ENCODE measurements around the gene NINJ2. TPM values are rescaled to one million over a fixed set of nuclear protein-coding genes. Genes with fewer than 3 reads are reported as not detected.

Gene NINJ2
- total and polyA plus RNA-seq, 9 donors, result 0.48 to 3.4 (median 1.4) TPM; not detected in 2

DNA sequence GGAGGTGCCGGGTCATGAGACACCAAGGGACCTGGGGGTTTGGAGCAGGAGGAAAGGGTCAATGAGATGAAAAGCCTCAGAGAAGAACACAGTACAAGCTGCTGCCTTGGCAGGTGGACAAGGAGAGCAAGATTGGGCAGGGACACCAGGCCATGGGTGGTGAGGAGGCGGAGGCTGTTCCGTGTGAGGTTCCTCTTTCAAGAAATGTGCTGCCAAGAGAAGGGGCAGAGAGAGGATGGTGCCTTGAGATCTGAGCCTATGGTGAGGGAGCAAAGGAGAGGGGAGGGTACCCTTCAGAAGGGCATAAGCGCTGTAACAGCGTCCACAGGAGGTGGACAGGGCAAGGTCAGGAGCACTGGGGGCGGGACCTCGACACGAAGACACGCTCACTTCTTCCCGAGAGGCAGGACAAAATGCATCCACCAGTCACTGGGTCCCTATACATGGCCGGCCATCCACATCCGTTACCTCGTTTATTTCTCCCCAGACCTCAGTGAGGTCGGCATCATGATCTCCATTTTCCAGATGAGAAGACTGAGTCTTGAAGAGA, 103.3 kb downstream of the NINJ2 start:
- H3K4me1 ChIP-seq (ENCODE audit: insufficient read depth), result no peaks in the 10 kb centered on the region
- intact Hi-C loops (cut with DNase I), result loop anchor here in 1 of 4 donors (10.0 kb wide), 1 partner anchor 535 kb away; no protein-coding TSS in a partner anchor
- no peak overlapping the region for H3K4me3 ChIP-seq

DNA sequence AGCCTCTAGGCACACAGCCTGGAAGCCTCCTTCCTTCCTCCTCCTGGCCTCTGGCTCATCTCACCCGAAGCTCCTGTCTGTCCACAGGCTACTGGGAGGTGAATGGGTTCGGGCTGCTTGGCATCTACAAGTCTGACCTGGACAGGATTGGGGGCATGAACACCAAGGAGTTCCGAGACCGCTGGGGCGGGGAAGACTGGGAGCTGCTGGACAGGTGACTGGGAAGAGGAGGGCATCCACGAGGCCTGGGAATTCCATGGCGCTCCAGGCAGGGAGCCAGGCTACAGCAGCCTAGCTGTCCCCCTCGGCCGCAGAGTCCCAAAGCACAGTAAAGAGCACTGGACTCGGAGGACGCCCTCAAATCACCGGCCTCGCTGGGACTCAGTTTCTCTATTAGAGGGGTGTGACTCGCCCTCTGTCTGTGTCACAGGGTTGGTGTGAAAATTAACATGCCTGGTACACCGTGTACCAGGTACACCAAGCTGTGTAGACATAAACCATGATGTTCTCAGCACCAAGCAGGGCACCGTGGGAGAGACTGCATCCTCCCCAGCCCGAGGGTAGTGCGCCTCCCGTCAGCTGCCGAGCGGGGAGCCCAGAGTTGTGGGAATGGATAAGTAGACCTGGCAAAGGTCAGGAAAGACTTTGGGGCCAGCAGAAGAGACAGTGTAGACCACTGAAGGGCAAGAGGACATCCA, 103.9 kb downstream of the NINJ2 start:
- no peak overlapping the region for H3K4me3 ChIP-seq
- intact Hi-C loops (cut with DNase I), result no loop called here
- H3K27me3 ChIP-seq, result no peaks in the 10 kb centered on the region
- no peaks in the 10 kb centered on the region for H3K4me1 ChIP-seq (ENCODE audit: insufficient read depth)
- no peaks in the 10 kb centered on the region for H3K9me3 ChIP-seq
- H3K36me3 ChIP-seq, result no peaks in the 10 kb centered on the region
- no peak for DNase-seq
- no peak overlapping the region for H3K27ac ChIP-seq
- 82 to 83% (median 82%) methylated on average over 19 to 21 of the region's 21 CpGs for WGBS, 3 donors
- no peak for TF ChIP-seq POLR2A (IDR thresholded peaks at IDR 0.05)
- TF ChIP-seq, protein P1, sequence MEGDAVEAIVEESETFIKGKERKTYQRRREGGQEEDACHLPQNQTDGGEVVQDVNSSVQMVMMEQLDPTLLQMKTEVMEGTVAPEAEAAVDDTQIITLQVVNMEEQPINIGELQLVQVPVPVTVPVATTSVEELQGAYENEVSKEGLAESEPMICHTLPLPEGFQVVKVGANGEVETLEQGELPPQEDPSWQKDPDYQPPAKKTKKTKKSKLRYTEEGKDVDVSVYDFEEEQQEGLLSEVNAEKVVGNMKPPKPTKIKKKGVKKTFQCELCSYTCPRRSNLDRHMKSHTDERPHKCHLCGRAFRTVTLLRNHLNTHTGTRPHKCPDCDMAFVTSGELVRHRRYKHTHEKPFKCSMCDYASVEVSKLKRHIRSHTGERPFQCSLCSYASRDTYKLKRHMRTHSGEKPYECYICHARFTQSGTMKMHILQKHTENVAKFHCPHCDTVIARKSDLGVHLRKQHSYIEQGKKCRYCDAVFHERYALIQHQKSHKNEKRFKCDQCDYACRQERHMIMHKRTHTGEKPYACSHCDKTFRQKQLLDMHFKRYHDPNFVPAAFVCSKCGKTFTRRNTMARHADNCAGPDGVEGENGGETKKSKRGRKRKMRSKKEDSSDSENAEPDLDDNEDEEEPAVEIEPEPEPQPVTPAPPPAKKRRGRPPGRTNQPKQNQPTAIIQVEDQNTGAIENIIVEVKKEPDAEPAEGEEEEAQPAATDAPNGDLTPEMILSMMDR (IDR thresholded peaks at IDR 0.05), result no peak
- TF ChIP-seq EP300 (IDR thresholded peaks at IDR 0.05), result no peak

More for the DNA sequence above, 103.3 kb downstream of the NINJ2 start:
- Histone ChIP-seq H3K27me3 (no peaks in the 10 kb centered on the region), H3K36me3 (no peaks in the 10 kb centered on the region), H3K27ac (no peak overlapping the region), H3K9me3 (no peaks in the 10 kb centered on the region)
- DNase-seq, result no peak
- 81 to 83% (median 83%) methylated on average over 14 of the region's 14 CpGs for WGBS, 3 donors
- TF ChIP-seq, protein P1 (IDR thresholded peaks at IDR 0.05), result no peak
- TF ChIP-seq EP300 (IDR thresholded peaks at IDR 0.05) (no peak), POLR2A (IDR thresholded peaks at IDR 0.05) (no peak)

DNA sequence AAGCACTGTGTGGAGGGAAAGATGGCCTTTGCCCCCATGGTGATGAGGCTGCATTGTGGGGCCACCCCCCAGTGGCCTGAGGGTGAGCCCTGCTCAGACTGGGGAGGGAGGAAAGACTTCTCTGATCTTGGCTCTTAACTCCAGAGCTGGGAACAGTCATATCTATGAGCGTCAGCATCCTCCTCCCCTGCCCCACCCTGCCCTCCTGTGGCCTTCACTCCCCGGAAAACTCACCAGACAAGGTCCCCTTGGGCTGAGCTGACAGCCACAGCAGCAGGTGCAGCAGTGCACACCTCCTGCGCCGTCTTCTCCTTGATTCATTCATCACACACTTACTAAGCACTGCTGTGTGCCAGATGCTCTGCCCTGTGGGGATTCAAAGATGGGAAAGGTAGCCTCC, 104.7 kb downstream of the NINJ2 start:
- no peak for DNase-seq
- no peaks in the 10 kb centered on the region for H3K36me3 ChIP-seq
- no peaks in the 10 kb centered on the region for H3K4me1 ChIP-seq (ENCODE audit: insufficient read depth)
- H3K4me3 ChIP-seq, result no peak overlapping the region
- WGBS, 3 donors, result 56 to 62% (median 56%) methylated on average over 4 of the region's 4 CpGs
- H3K27me3 ChIP-seq, result no peaks in the 10 kb centered on the region
- intact Hi-C loops (cut with DNase I), result no loop called here
- H3K27ac ChIP-seq, result no peak overlapping the region
- H3K9me3 ChIP-seq, result no peaks in the 10 kb centered on the region
- no peak for TF ChIP-seq EP300 (IDR thresholded peaks at IDR 0.05)
- TF ChIP-seq, protein P1 (IDR thresholded peaks at IDR 0.05), result no peak
- no peak for TF ChIP-seq POLR2A (IDR thresholded peaks at IDR 0.05)

DNA sequence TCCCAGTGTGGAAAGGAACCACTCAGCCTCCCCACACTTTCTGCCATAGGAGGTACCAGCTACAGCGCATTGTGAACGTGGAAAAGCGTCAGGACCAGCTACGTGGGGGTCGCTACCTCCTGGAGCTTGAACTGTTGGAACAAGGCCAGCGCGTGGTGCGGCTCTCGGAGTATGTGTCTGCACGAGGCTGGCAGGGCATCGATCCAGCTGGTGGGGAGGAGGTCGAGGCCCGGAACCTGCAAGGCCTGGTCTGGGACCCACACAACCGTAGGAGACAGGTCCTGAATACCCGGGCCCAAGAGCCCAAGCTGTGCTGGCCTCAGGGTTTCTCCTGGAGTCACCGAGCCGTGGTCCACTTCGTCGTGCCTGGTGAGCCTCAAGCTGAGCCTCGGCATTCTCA, 106.7 kb downstream of the NINJ2 start:
- WGBS, 3 donors, result 83 to 89% (median 84%) methylated on average over 20 of the region's 20 CpGs

More for the DNA sequence above, 106.7 kb downstream of the NINJ2 start:
- no peak for DNase-seq
- Histone ChIP-seq H3K4me3 (no peak overlapping the region), H3K27ac (no peak overlapping the region), H3K9me3 (no peaks in the 10 kb centered on the region), H3K27me3 (no peaks in the 10 kb centered on the region), H3K36me3 (no peaks in the 10 kb centered on the region), H3K4me1 (ENCODE audit: insufficient read depth) (no peaks in the 10 kb centered on the region)
- intact Hi-C loops (cut with DNase I), result no loop called here
- TF ChIP-seq, protein P1 (IDR thresholded peaks at IDR 0.05), result no peak
- TF ChIP-seq POLR2A (IDR thresholded peaks at IDR 0.05) (no peak), EP300 (IDR thresholded peaks at IDR 0.05) (no peak)

Measured in ovary (tissue), 9 donors.